GM19455 (cell line): ENCODE results near the gene KLHL18.
"Not testable (repeated sequence)": the region's sequence is repeated elsewhere in the genome, so short reads cannot be mapped to it uniquely, and the experiment has no call there.

Experiments
- ATAC-seq: cut with Tn5 transposase; IDR thresholded peaks from one replicate; pipeline ENCODE4 v1.9.1; 2021; ENCODE audit not compliant: unreplicated experiment

Gene KLHL18

DNA sequence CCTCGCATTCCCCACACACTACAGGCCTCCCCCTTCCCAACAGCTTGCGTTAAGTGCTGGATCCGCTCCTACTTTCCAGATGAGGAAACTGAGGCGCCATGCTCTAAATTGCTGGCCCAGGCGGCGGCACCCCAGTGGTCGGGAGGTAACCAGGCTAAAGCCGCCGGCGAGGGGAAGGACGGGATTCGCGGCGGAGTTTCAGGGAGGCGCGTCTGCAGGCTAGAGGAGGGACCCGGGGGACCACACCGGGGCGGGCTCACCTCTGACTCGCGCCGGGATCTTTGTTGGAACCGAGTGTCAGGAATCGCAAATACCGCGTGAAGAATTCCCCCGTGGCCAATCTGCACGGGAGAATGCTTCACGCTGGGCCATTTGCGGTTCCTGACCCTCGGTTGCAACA, 73.5 kb downstream of the KLHL18 start:
- no peak for ATAC-seq

GRCh38 chr3:47359323-47359722, 76.6 kb downstream of the KLHL18 start:
- ATAC-seq: no peak

- ATAC-seq: not testable (repeated sequence)
Observed at GRCh38 chr3:47360110-47360517, 77.4 kb downstream of the KLHL18 start.

DNA sequence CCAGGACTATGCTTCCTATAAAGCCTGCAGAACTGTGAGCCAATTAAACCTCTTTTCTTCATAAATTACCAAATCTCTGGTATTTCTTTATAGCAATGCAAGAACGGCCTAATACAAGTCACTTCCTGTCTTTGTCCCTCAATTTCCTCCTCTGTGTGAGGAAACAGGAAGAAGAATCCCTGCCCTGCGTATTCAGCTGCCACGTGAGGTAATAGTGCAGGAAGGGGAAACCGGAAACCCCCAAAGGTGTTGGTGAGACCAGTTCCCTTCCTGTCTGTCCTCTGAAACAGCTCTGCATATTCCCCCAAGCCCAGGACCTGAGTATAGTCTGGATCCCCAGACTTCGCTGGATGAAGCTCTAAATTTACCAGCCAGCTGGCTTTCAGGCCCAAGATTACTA, 80.0 kb downstream of the KLHL18 start:
- ATAC-seq: no peak

DNA sequence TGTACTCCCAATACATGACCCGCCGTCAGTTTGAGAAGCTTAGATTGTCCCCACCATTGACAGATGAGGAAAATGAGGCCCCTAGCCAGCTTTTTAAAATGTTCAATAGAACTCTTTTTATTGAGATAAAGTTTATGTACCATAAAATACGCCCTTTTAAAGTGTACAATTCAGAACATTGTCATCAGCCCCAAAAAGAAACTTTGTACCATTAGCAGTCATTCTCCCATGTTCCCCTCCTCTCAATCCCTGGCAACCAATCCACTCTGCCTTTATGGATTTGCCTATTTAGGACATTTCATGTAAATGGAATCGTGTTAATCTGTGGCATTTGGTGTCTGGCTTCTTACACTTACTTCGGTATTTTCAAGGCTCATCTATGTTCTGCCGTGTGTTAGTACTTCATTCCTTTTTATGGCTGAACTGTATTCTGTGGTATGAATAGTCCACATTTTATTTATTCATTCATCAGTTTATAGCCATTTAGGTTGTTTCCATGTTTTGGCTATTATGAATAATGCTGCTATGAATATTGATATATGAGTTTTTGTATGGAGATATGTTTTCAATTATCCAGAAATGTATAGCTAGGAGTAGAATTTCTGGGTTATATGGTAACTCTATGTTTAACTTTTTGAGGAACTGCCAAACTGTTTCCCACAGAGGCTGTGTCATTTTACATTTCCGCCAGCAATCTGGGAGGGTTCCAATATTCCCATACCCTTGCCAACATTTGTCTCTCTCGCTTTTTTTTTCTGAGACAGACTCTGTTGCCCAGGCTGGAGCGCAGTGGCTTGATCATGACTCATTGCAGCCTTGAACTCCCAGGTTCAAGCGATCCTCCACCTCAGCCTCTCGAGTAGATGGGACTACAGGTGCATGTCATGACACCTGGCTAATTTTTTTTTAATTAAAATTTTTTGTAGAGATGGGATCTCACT, 82.7 kb downstream of the KLHL18 start:
- no peak for ATAC-seq

- no peak for ATAC-seq
Observed at GRCh38 chr3:47366833-47367232, 84.1 kb downstream of the KLHL18 start.

DNA sequence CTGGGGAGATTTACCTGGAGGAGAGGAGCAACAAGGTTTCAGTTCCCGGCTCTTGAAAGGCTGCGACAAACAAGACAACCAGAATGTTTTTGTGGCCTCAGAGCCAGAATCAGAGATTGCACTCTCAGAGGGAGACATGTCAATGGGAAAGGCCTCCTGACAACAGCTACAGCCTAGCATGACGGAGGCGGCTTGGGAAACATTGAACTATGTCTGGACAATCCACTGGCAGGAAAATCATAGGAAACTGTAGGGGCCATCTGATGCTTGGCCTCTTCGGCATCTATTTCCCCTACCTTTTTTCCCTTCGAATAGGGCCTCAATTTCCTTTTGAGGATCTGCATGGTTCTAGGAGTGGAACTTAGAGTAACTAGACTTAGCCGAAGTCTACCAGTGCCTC, 84.9 kb downstream of the KLHL18 start:
- ATAC-seq: no peak

GRCh38 chr3:47370020-47370419, 87.3 kb downstream of the KLHL18 start:
- ATAC-seq: not testable (repeated sequence)

- ATAC-seq: no peak
Observed at GRCh38 chr3:47370887-47371697, 88.3 kb downstream of the KLHL18 start.

GRCh38 chr3:47374587-47374986, 91.8 kb downstream of the KLHL18 start:
- no peak for ATAC-seq

DNA sequence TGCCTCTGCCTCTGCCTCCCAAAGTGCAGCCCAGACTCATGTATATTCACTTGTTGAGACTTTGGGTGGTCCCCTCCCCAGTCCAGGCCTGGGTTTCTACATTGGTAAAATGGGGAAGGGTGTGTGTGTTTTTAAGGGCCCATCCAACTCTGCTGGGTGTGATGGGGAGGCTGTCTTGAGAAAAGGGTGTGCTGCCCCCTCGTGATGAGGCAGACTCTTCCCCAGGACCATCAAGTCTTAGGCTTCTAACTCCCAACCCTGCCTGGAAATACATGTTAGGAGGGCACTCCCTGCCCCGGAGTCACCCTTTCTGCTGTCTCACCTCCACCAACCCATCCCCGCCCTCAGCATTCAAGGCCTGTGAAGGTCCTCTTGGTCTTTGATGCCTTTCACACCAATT, 93.6 kb downstream of the KLHL18 start:
- ATAC-seq: no peak

GRCh38 chr3:47377186-47377585, 94.4 kb downstream of the KLHL18 start:
- ATAC-seq: no peak

DNA sequence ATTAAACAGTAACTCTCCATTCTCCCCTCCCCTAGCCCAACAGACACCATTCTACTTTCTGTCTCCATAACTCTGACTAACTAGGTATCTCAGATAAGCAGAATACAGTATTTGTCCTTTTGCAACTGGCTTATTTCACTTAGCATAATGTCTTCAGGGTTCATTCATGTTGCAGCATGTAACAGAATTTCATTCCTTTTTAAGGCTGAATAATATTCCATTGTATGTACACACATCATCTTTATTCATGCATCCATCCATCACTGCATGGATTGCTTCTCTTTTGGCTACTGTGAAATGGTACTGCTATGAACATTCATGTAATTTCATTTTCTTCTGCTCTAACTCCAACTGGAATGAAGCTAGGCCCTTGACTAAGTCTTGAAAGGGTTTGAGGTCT, 96.1 kb downstream of the KLHL18 start:
- no peak for ATAC-seq

DNA sequence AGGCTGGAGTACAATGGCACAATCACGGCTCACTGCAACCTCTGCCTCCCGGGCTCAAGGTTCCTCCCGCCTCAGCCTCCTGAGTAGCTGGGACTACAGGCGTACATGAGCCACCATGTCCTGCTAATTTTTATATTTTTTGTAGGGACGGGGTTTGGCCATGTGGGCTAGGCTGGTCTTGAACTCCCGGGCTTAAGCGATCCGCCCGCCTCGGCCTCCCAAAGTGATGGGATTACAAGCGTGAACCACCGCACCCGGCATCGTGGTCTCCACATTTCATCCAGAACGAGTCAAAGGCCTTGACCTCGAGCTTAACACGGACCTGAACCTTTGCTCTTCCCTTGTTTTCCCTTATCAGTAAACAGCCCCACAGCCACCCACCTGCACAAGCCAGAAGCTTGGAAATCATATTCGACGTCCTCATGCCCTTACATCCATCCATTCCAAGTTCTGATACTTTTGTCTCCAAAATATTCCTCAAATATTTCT, 96.7 kb downstream of the KLHL18 start:
- ATAC-seq: no peak

- peak; percentile 10 for ATAC-seq
Observed at GRCh38 chr3:47380026-47380600, 97.4 kb downstream of the KLHL18 start.

GRCh38 chr3:47380601-47381316, 98.0 kb downstream of the KLHL18 start, which contains the start of gene PTPN23:
Gene PTPN23, plus strand, starts transcription at chr3:47381021. Its CDS starts 76 bp downstream, at chr3:47381097.
- ATAC-seq: peak; percentile 63

DNA sequence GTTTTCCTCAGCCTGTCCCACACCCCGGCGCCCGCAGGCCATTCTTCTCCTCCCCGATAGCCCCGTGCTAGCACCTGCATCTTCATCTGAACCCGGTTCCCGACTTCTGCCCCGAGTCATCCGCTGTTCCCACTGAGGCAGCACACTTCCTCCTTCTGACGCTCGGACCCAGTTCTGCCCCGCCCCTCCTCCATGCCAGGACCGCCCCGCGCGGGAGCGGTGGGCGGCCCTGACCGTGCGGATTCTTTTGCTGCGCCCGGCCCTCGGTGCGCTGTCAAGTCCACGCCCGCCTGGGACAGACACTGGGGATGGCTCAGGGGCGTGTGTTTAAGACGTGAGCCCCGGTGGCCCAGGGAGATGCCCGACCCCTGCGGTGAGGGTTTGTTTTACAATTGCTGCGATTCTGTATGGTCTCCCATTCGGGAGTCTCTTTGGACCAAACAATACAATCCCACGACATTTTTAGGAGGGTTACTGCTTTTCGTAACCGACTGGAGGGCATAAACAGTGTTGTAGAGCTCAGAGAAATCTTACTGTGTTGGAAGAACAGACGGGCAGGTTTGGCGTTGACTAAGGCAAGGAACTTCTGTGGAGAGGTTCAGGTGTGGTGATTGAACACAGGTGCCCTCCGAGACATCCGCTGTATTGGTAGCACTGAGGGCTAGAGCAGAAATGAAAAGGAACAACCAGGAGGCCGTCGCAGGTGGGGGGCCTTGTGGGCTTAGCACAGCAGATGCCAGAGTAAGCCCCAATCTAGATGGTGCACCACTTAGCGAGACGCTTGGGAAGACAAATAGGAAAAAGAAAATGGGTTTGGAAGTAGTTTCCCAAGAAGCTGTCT, 98.8 kb downstream of the KLHL18 start:
- peak; percentile 74 for ATAC-seq

DNA sequence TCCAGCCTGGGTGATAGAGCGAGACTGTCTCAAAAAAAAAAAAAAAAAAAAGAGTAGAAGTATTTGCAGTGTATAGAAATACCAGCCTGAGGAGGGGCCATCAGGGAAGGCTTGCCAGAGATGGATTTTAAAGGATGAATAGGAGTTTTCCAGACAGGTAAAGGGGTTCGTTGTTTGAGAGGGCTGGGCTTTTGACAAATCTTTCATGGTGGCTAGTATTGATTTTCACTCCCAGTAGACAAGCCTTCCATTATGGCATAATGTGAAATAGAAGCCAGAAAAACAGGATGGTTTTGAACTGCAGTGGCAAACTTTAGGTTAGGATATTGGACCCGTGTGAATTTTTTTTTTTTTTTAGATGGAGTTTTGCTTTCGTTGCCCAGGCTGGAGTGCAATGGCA, 101.7 kb downstream of the KLHL18 start:
- ATAC-seq: no peak

DNA sequence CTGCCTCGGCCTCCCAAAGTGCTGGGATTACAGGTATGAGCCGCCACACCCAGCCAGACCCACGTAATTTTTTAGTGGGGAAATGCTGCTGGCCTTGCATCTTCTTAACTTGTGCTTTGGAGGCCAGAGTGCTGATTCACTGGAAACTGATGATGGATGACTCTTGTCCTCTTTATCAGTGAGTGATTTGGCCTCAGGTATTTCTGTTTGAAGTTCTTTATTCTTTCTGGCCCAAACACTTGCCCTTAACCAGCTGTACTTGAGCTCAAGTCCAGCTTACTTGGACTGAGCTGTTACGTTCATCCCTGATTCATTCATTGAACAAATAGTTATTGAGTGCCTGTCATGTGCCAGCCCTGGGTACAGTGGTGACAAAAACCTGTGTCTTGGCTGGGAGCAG, 102.3 kb downstream of the KLHL18 start:
- no peak for ATAC-seq

GRCh38 chr3:47385796-47386195, 103.1 kb downstream of the KLHL18 start:
- ATAC-seq: no peak
